ENCODE measurements around the gene LRPAP1. TPM values are rescaled to one million over a fixed set of nuclear protein-coding genes. Genes with fewer than 3 reads are reported as not detected.

Gene LRPAP1
- total RNA-seq, 4 donors from 2014 or later: 82.6 to 116 (median 109) TPM

DNA sequence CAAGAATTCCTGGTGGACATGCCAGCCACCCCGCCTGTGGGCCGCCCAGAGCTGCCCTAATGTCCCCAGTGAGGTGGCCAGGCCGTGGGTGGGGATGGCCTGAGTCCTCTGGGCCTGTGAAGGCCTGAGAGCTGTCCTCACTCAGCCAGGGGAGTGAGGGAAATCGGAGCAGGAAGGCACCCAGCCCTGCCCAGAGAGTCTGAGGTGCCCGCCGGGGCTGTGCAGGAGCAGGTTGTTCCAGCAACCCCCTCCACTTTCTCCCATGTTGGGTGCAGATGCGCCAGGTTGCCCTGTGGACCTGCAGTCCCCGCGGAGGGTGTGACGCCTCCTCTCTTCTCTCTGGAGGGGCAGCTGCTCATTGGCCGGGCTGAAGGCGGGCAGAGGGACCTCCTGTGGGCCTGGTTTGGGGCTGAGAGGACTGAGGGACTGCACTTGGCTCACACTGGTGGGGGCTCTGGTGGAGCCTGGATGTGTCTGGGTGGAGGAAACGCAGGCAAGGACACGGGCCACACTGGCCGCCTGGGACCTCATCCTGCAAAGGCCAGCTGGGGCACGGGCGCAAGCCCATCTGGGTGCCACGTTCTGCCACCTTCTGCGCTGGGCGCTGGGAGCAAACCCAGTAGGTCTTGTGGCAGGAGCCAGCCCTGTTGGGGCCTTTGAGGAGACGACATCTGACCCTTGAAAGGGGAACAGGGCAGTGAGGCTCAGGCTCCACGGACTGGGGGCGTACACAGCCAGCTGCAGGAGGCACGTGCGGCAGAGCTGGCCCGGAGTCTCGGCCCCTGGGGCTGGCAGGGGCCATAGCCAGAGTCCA, 55.1 kb downstream of the LRPAP1 start:
- Histone ChIP-seq H3K27me3 (no peaks in the 10 kb centered on the region), H3K27ac (no peak overlapping the region), H3K4me3 (no peak overlapping the region), H3K36me3 (no peaks in the 10 kb centered on the region), H3K4me1 (peaks cover 0 to 4% (median 0%) of the 10 kb centered on the region in 4 donors), H3K9me3 (no peaks in the 10 kb centered on the region)
- DNase-seq: no peak
- TF ChIP-seq, protein P1, sequence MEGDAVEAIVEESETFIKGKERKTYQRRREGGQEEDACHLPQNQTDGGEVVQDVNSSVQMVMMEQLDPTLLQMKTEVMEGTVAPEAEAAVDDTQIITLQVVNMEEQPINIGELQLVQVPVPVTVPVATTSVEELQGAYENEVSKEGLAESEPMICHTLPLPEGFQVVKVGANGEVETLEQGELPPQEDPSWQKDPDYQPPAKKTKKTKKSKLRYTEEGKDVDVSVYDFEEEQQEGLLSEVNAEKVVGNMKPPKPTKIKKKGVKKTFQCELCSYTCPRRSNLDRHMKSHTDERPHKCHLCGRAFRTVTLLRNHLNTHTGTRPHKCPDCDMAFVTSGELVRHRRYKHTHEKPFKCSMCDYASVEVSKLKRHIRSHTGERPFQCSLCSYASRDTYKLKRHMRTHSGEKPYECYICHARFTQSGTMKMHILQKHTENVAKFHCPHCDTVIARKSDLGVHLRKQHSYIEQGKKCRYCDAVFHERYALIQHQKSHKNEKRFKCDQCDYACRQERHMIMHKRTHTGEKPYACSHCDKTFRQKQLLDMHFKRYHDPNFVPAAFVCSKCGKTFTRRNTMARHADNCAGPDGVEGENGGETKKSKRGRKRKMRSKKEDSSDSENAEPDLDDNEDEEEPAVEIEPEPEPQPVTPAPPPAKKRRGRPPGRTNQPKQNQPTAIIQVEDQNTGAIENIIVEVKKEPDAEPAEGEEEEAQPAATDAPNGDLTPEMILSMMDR (IDR thresholded peaks at IDR 0.05): no peak
- no peak for TF ChIP-seq POLR2A (IDR thresholded peaks at IDR 0.05)

DNA sequence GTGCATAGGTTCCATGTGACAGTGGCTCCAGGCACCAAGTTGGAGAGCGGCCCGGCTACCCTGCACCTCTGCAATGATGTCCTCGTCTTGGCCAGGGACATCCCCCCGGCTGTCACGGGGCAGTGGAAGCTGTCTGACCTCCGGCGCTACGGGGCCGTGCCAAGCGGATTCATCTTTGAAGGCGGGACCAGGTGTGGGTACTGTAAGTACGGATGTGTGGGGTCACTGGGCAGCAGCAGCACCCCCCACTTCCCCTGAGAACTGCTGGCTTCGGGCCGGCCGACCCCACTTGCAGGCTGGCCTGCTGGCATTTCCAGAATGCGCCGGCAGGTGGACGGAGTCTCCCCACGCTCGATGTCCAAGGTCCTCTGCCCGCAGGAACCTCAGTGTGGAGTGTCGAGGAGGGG, 55.9 kb downstream of the LRPAP1 start:
- Histone ChIP-seq H3K27ac (no peak overlapping the region), H3K4me1 (peaks cover 0 to 4% (median 0%) of the 10 kb centered on the region in 4 donors), H3K36me3 (no peaks in the 10 kb centered on the region), H3K27me3 (no peaks in the 10 kb centered on the region), H3K9me3 (no peaks in the 10 kb centered on the region), H3K4me3 (no peak overlapping the region)
- TF ChIP-seq POLR2A (IDR thresholded peaks at IDR 0.05): no peak
- no peak for DNase-seq

DNA sequence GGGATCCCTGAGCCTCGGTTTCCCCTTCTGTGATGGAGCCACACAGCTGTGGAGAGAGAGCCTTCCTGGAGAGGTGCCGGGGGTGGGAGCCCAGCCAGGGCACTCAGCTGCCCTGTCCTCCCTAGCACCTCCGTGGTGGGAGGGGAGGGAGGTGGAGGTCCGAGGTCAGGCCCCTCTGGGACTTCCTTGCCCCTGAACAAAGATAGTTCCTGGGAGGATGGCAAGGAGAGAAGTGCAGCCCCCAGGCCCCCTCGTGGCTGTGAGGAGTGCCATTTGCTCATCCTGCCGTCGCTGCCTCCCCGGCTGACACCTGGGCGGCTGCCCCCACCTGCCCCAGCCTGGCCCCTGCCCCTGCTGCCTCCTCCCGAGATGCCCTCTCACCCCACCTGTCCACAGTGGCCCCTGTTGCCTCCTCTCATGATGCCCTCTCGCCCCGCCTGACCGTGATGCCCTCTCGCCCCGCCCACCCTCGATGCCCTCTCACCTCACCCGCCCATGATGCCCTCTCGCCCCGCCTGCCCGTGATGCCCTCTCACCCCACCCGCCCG, 56.4 kb downstream of the LRPAP1 start:
- Histone ChIP-seq H3K4me1 (peaks cover 0 to 2% (median 0%) of the 10 kb centered on the region in 4 donors), H3K27me3 (no peaks in the 10 kb centered on the region), H3K27ac (no peak overlapping the region), H3K9me3 (no peaks in the 10 kb centered on the region), H3K4me3 (no peak overlapping the region), H3K36me3 (no peaks in the 10 kb centered on the region)
- TF ChIP-seq POLR2A (IDR thresholded peaks at IDR 0.05): no peak
- TF ChIP-seq, protein P1 (IDR thresholded peaks at IDR 0.05): no peak
- no peak for DNase-seq

DNA sequence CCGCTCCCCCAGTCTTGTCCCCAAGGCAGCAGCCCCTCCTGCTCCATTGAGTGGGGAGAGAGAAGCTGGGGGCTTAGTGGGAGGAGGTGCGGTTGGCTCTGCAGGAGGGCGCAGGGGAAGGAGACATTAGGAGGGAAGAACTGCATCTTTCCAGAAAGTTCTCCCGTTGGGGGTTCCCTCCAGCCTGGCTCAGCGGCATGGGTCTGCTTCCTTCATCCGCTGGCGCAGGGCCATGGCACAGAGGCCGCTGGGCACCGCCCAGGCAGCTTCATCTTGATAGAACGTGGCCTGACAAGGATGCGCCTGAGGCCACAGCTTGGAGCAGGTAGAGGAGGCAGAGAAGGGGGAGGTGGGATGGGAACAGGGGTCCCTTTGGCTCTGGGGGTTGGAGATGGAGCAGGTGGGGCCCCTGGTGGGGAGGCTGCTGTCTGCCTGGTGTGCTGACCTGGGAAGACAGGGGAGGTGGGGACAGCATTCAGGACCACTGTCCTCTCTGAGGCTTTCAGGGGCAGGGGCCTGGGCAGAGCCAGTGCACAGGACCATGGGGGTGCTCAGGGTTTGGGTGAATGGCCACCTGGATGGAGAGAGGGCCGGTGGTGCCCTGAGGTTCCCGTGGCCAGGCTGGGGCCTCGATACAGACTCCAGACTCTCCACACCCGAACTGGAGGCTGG, 57.0 kb downstream of the LRPAP1 start:
- Histone ChIP-seq H3K4me3 (no peak overlapping the region), H3K4me1 (no peaks in the 10 kb centered on the region), H3K27ac (no peak overlapping the region), H3K9me3 (no peaks in the 10 kb centered on the region), H3K27me3 (no peaks in the 10 kb centered on the region), H3K36me3 (no peaks in the 10 kb centered on the region)
- no peak for DNase-seq
- no peak for TF ChIP-seq POLR2A (IDR thresholded peaks at IDR 0.05)
- TF ChIP-seq, protein P1 (IDR thresholded peaks at IDR 0.05): no peak

DNA sequence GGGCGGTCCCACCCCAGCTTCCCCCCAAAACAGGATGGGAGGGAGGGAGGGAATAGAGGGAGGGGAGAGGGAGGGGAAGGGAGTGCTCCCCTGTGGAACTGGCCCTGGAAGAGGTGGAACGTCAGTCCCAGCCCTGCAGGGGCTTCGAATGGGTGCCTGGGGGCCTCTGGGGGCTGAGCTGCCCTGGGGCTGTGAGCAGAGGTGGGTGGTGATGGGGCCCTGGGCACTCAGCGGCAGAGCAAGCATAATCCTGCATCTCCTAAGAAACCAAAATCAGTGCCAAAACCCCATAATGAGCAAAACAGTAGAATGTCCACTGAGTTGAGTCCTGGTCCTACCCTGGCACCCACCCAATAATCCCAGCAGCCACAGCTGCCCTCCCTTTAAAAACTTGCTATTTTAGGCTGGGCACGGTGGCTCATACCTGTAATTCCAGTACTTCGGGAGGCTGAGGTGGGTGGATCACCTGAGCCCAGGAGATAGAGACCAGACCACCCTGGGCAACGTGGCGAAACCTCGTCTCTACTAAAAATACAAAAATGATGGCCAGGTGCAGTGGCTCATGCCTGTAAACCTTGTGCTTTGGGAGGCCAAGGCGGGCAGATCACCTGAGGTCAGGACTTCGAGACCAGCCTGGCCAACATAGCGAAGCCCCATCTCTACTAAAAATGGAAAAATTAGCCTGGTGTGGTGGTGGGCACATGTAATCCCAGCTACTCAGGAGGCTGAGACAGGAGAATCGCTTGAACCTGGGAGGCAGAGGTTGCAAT, 58.0 kb downstream of the LRPAP1 start:
- H3K27me3 ChIP-seq: no peaks in the 10 kb centered on the region
- TF ChIP-seq POLR2A (IDR thresholded peaks at IDR 0.05): no peak
- TF ChIP-seq, protein P1 (IDR thresholded peaks at IDR 0.05): no peak
- DNase-seq: no peak
- no peaks in the 10 kb centered on the region for H3K36me3 ChIP-seq
- no peaks in the 10 kb centered on the region for H3K9me3 ChIP-seq
- no peaks in the 10 kb centered on the region for H3K4me1 ChIP-seq
- H3K4me3 ChIP-seq: no peak overlapping the region
- H3K27ac ChIP-seq: no peak overlapping the region
